HCT116 (cell line): ENCODE data around the gene POU6F1. TPM values are rescaled to one million over a fixed set of nuclear protein-coding genes. Genes with fewer than 3 reads are reported as not detected.

Experiments
- ATAC-seq: fragments of 200-7000 bp; cut with Tn5 transposase; 2 replicates; pipeline ENCODE4 v1.9.1; 2020; ENCODE audit warnings: mild to moderate bottlenecking, moderate library complexity
- BruUV-seq: library from RNA; stranded (reverse); fragments of 400-500 nt; replicated peaks from 2 replicates; lab custom pipeline; 2021; lab: Mats Ljungman, UMichigan
- CTCF ChIA-PET: fragments of 300-600 bp; sonication (Branson Sonifier 250); formaldehyde crosslinking; loops from one replicate; lab custom pipeline; 2021; ENCODE audit warnings: antibody characterized with exemption; lab: Charles Lee
- POLR2A ChIA-PET: fragments of 300-600, 350-600 bp; sonication (Branson Sonifier 250); formaldehyde crosslinking; loops from one replicate; lab custom pipeline; 2021; ENCODE audit warnings: antibody characterized with exemption; lab: Charles Lee
- RAD21 ChIA-PET, 2 experiments: fragments of 300-600 bp; sonication (Branson Sonifier 250); formaldehyde crosslinking; loops; one replicate each; lab custom pipeline; 2023; ENCODE audit warnings: low total read pairs in 2 of 2; ENCODE audit not compliant: uncharacterized antibody in 2 of 2, unreplicated experiment in 2 of 2, low non-redundant PET in 1 of 2; lab: Charles Lee
- DNase-seq: peaks from one replicate; pipeline ENCODE4 v3.0.0-alpha.2; 2010; ENCODE audit warnings: low read depth, low spot score
- H2AFZ ChIP-seq: fragments of 200-600 bp; shearing (Covaris generic), sonication (generic); 2 replicates; pipeline ENCODE4 v1.6.1; 2017; ENCODE audit warnings: low read depth, mixed run types, mixed read lengths, antibody characterized with exemption, low read length; ENCODE audit not compliant: poor library complexity, severe bottlenecking
- H3K27ac ChIP-seq: 2 replicates; pipeline ENCODE4 v1.5.1; 2012; ENCODE audit warnings: low read depth, low read length
- H3K27me3 ChIP-seq: fragments of 200-600 bp; sonication (generic); 2 replicates; pipeline ENCODE4 v1.6.1; 2016; ENCODE audit warnings: mixed run types, low read length, mixed read lengths; ENCODE audit not compliant: insufficient read depth
- H3K36me3 ChIP-seq, 2 experiments: fragments of 200-500 bp in 1 of 2; fragments of 200-600 bp in 1 of 2; sonication (Bioruptor generic) in 1 of 2; sonication (generic) in 1 of 2; 2 replicates each; pipeline versions ENCODE4 v1.5.1 to v1.6.1; 2014 to 2016; ENCODE audit warnings: low read length in 2 of 2, inconsistent platforms in 1 of 2, mixed read lengths in 1 of 2, mixed run types in 1 of 2; ENCODE audit not compliant: insufficient read depth in 2 of 2, control insufficient read depth in 1 of 2
- H3K4me1 ChIP-seq, 2 experiments: fragments of 200-600 bp in 1 of 2; sonication (generic) in 1 of 2; 2 replicates each; pipeline versions ENCODE4 v1.5.1 to v1.6.1; 2012 to 2017; ENCODE audit warnings: low read length in 2 of 2, inconsistent platforms in 1 of 2, mild to moderate bottlenecking in 1 of 2, mixed read lengths in 1 of 2, mixed run types in 1 of 2, moderate library complexity in 1 of 2; ENCODE audit not compliant: insufficient read depth in 2 of 2, control insufficient read depth in 1 of 2
- H3K4me2 ChIP-seq: fragments of 200-600 bp; sonication (generic); 2 replicates; pipeline ENCODE4 v1.6.1; 2017; ENCODE audit warnings: mixed run types, low read length, mixed read lengths
- H3K4me3 ChIP-seq, 2 experiments: fragments of 200-600 bp in 1 of 2; sonication (generic) in 1 of 2; replicated peaks in 1 of 2; 2 replicates each; pipeline ENCODE4 v1.5.1; 2011 to 2016; ENCODE audit warnings: low read length in 2 of 2, control low read depth in 1 of 2, low read depth in 1 of 2, mild to moderate bottlenecking in 1 of 2, mixed read lengths in 1 of 2, mixed run types in 1 of 2
- H3K79me2 ChIP-seq: fragments of 200-600 bp; sonication (generic); 2 replicates; pipeline ENCODE4 v1.6.1; 2017; ENCODE audit warnings: mild to moderate bottlenecking, mixed run types, low read length, moderate library complexity, mixed read lengths; ENCODE audit not compliant: insufficient read depth
- H3K9ac ChIP-seq: fragments of 200-600 bp; sonication (generic); 2 replicates; pipeline ENCODE4 v1.6.1; 2016; ENCODE audit warnings: low read length, mixed read lengths
- H3K9me2 ChIP-seq: fragments of 200-600 bp; sonication (generic), shearing (Covaris generic); 2 replicates; pipeline ENCODE4 v1.6.1; 2017; ENCODE audit warnings: mixed run types, mild to moderate bottlenecking, moderate library complexity; ENCODE audit not compliant: insufficient read depth
- H3K9me3 ChIP-seq, 2 experiments: fragments of 200-500 bp in 1 of 2; fragments of 200-600 bp in 1 of 2; sonication (Bioruptor generic) in 1 of 2; sonication (generic) in 1 of 2; 2 replicates each; pipeline ENCODE4 v1.6.1; 2014 to 2017; ENCODE audit warnings: low read length in 2 of 2, mixed read lengths in 2 of 2, inconsistent platforms in 1 of 2, low read depth in 1 of 2, mild to moderate bottlenecking in 1 of 2, mixed run types in 1 of 2, moderate library complexity in 1 of 2; ENCODE audit not compliant: control insufficient read depth in 1 of 2, insufficient read depth in 1 of 2
- H4K20me1 ChIP-seq: fragments of 200-600 bp; sonication (generic), shearing (Covaris generic); 2 replicates; pipeline ENCODE4 v1.6.1; 2017; ENCODE audit warnings: mixed run types, mild to moderate bottlenecking, moderate library complexity; ENCODE audit not compliant: insufficient read depth
- CBX3 ChIP-seq: IDR thresholded peaks from 2 replicates; pipeline ENCODE4 v1.6.1; 2012; ENCODE audit warnings: low read depth
- ELF1 ChIP-seq: IDR thresholded peaks from 2 replicates; pipeline ENCODE4 v1.6.1; 2012; ENCODE audit warnings: low read depth, borderline replicate concordance
- EZH2phosphoT487 ChIP-seq: fragments of 200-600 bp; IDR thresholded peaks from 2 replicates; pipeline ENCODE4 v1.6.1; 2018; ENCODE audit warnings: antibody characterized with exemption, borderline replicate concordance
- FOSL1 ChIP-seq: IDR thresholded peaks from 2 replicates; pipeline ENCODE4 v1.6.1; 2012; ENCODE audit warnings: low read depth
- MAX ChIP-seq: IDR thresholded peaks from 2 replicates; pipeline ENCODE4 v1.6.1; 2012
- RAD21 ChIP-seq: IDR thresholded peaks from 2 replicates; pipeline ENCODE4 v1.6.1; 2012; ENCODE audit warnings: low read depth, mild to moderate bottlenecking
- SP1 ChIP-seq: IDR thresholded peaks from 2 replicates; pipeline ENCODE4 v1.6.1; 2012; ENCODE audit warnings: low read depth
- intact Hi-C: fragments of 100-400 bp; cut with micrococcal nuclease; formaldehyde crosslinking; loops from 2 replicates; pipeline ENCODE4 v1.10.0; 2022
- total RNA-seq: library from RNA; stranded (reverse); gene quantifications from one replicate; pipeline ENCODE4 v1.2.1, GENCODE V29; 2021; ENCODE audit not compliant: unreplicated experiment

POU6F1 gene
- total RNA-seq, 1 experiment from 2014 or later, result 6.4 TPM

GRCh38 chr12:51238510-51239334 lies 20.9 kb upstream of the POU6F1 start, which contains the start of gene DAZAP2 (continued):
- TF ChIP-seq FOSL1 (no peak), RAD21 (no peak), EZH2phosphoT487 (no peak), ELF1 (peak; percentile 95)
- TF ChIP-seq, all 23 proteins: peak for 8

GRCh38 chr12:51238037-51238509 lies 20.2 kb upstream of the POU6F1 start:
- Histone ChIP-seq H3K27me3 (no peaks in the 10 kb centered on the region), H3K27ac (peak overlapping the region; percentile 98), H3K4me3 (peak overlapping the region; percentile 96 to 99), H3K9me2 (no peaks in the 10 kb centered on the region), H2AFZ (peak overlapping the region; percentile 46), H3K4me1 (peaks cover 12 to 15% of the 10 kb centered on the region in 2 experiments), H3K4me2 (peak overlapping the region; percentile 80), H4K20me1 (no peaks in the 10 kb centered on the region), H3K79me2 (peaks cover 28% of the 10 kb centered on the region), H3K36me3 (peaks cover 25% of the 10 kb centered on the region in 2 experiments), H3K9ac (peak overlapping the region; percentile 100), H3K9me3 (no peaks in the 10 kb centered on the region)
- DNase-seq (no peak), ATAC-seq (no peak)
- TF ChIP-seq SP1 (no peak), CBX3 (no peak), MAX (0 out of 2 replicates have a peak, but pooled peaks have one; percentile 9)
- intact Hi-C loops, result loop anchor here (2.0 kb wide), 1 partner anchor 65 kb away; the partner anchor contains the start of gene TFCP2
- ChIA-PET POLR2A (interaction anchor here (0.6 to 1.7 kb wide), 7 partner anchors 8 to 954 kb away, joined by 3 to 14 read pairs (median 5); partner anchors contain the start of genes CSRNP2, KRT80 and POU6F1), RAD21 (interaction anchor here (0.6 to 1.2 kb wide), 4 partner anchors 20 to 185 kb away, joined by 4 to 8 read pairs (median 6); partner anchors contain the start of gene POU6F1 (in 1 of the 2)), CTCF (interaction anchor here (1.1 to 1.5 kb wide), 4 partner anchors 15 to 155 kb away, joined by 3 to 10 read pairs (median 6); partner anchors contain the start of genes CSRNP2 and POU6F1)
- BruUV-seq, result no TSS peak
